GM18868 (cell line): ENCODE results near the gene ICE1.

Experiments used
- ATAC-seq: cut with Tn5 transposase; IDR thresholded peaks from one replicate; pipeline ENCODE4 v1.9.1; 2021; ENCODE audit warnings: mild to moderate bottlenecking, moderate library complexity; ENCODE audit not compliant: unreplicated experiment

The ICE1 gene

DNA sequence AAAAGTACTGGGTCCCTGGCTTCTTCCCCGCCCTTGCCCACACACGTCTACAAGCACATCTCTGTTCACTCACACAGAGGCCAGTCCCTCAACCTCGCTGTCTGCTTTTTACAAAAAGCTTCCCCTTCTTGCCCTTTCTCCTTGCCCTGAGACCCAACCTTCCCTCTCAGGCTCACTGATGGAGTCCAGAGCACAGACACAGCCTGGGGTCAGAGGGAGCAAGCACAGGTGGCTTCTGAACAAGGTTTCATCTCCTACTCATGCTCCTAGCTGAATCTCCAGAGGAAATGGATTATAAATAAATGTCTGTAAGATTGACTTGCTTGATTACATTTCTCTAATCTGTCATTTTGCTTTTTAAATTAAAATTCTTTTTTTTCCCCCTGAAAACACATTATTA is 101.8 kb downstream of the ICE1 start:
- ATAC-seq: no peak

DNA sequence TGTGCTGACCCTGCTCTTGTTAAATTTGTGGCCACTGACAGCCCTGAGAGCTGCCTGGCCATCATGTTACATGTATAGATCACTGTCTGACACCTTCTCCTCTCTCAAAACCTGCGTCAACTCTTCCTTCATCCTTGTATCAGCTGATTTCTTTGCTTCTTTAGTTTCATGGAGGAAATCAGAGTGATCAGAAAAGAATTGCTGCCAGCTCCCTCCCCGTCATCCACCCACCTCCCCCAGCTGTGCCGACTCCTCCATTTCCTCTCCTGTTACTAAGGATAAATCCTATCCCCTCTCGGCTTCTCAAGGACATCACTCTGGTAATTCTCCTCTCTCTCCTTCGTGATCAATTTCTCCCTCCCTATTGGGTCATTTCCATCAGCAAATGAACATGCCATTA is 108.9 kb downstream of the ICE1 start:
- ATAC-seq: no peak

DNA sequence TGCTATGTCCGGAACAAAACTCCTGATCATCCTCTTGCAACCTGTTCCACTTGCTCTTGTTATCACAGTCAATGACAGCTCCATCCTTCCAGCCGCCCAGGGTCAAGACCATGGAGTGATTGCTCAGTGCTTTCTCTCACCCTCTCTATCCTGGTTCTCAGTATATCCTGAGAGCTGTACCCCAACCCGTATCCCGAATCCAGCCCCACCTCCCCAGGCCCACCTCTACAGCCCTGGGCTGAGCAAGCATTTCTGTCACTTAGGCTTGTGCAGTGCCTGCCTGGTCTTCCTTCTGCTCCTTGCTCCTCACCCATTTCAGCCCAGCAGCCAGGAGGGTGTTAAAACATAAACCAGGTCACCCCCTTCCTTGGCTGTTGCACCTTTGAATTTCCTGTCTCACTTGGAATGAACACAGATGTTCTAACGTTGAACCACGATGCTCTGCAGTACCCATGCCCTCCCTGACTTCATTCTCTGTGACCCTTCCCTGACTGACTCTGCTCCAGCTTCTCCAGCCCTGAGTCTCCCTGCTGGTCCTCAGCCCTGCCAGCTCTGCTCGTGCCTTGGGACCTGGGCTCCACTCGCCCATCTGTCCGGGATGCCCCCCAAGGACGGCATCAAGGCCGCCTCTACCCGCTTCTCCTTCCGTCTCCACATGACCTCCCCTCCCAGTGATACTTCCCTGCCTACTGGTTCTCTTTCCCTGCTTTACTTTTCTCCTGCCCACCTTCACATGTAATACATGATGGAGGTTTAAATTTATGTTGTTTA is 110.0 kb downstream of the ICE1 start:
- ATAC-seq: no peak

DNA sequence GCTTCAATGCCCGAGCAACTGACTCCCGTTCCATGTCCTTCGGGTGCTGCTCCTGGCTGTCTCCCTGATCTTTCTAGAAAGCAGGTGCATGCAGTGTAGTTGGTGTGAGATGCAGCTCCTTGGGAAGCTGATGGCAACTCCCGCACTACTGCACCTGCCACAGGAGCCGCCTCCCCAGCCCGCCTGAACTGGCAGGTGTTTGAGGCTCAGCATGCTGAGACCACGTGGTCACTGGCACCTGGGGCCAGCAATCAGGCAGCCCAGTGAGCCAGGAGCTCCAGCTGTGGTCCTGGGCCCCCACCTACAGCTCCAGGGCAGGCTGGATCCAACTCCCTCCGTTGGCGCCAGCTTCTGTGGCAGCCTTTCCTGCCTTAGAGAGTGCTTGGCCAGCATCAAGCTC is 111.5 kb downstream of the ICE1 start:
- ATAC-seq: no peak

DNA sequence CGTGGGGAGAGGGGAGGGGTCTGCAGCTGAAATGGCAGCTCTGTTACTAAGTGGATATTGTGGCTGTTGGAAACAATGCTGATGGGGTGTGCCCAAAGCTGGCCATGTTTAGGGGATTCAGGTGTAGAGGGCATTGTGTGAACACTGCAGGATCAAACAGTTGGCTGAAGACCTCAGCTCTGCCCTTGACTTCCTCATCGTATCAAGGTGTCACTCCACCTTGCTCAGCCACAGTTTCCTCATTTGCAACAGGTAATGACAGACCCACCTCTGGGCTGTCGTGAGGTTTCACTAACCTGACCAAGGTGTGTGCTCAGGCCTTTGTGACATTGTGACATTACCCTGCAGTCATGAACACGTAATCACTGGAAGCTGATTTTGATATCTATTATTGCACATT is 111.9 kb downstream of the ICE1 start:
- ATAC-seq: no peak

DNA sequence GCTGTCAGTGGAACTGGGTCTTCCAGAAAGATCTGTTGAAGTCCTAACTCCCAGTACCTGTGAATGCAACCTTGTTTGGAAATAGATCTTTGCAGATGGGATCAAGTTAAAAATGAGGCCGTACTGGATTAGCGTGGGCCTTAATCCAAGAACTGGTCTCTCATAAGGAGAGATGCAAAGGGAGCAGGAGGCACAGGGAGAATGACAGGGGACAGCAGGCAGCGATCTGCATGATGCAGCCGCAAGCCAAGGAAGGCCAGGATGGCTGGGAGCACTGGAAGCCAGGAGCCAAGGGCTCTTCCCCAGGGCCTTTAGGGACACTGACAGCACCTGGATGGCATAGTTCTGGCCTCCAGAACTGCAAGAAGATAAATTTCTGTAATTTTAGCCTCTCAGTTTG is 114.4 kb downstream of the ICE1 start:
- no peak for ATAC-seq

DNA sequence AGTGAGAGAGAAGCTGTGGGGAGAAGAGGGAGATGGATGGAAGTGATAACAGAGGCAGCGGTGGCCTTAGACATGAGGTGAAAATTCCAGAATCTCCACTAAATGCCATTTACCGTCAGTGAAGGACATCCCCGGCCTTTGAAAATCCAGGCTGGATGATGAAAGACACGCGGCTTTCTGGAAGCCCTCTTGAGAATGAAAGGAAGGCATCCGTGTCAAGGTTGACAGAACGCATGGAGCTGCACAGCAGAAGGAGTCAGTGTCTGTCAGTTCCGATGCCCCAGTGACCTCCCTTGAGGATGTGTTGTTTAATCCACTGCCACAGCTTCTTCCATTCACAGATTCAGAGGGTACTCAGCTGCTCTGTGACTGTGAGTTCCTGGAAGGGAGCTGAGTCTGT is 114.9 kb downstream of the ICE1 start:
- ATAC-seq: no peak

DNA sequence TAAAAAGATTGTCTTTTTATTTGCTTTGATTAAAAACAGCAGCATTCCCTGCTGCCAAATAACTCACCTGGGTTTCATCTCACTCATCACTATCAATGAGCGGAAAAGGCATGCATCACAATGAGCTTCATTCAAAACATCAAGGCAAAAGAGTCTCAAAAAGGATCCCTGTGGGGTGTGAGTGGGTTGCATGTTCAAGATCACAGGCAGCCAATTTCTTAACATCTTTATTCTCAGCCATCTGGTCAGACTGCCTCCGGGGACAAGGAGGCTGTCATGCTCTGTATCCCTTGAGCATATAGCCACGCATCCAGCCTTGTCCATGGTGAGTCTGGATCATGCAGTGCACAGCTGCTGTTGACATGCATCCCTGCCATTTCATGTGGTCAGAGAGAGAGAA is 117.1 kb downstream of the ICE1 start:
- ATAC-seq: no peak
